GM12801 (cell line): ENCODE measurements around the gene VPS26C.

Source experiments
- TF ChIP-seq, protein P1 (sequence below): IDR thresholded peaks from one replicate; pipeline ENCODE4 v1.5.1; 2011; ENCODE audit warnings: control low read depth; ENCODE audit not compliant: insufficient read length; ENCODE audit errors: extremely low read depth

Gene VPS26C

DNA sequence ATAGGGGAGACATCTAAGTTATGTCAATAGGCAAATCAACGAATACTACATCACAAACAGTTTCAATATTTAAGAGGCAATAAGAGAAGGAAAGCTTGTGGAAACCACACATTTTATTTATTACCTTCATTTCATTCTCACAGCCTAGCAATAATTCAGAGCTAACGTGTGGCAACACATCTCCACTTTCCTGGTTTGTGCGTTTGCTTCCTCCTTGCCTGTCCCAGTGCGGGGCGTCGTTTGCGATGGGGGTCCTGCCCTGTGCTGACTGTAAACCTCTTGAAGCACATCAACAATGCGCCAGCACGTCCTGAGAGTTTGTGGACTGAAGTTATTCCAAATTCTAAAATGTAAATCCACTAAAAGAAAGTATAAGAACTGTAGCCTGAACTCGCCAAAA lies 14.4 kb upstream of the VPS26C start:
- TF ChIP-seq, protein P1, sequence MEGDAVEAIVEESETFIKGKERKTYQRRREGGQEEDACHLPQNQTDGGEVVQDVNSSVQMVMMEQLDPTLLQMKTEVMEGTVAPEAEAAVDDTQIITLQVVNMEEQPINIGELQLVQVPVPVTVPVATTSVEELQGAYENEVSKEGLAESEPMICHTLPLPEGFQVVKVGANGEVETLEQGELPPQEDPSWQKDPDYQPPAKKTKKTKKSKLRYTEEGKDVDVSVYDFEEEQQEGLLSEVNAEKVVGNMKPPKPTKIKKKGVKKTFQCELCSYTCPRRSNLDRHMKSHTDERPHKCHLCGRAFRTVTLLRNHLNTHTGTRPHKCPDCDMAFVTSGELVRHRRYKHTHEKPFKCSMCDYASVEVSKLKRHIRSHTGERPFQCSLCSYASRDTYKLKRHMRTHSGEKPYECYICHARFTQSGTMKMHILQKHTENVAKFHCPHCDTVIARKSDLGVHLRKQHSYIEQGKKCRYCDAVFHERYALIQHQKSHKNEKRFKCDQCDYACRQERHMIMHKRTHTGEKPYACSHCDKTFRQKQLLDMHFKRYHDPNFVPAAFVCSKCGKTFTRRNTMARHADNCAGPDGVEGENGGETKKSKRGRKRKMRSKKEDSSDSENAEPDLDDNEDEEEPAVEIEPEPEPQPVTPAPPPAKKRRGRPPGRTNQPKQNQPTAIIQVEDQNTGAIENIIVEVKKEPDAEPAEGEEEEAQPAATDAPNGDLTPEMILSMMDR, result no peak

DNA sequence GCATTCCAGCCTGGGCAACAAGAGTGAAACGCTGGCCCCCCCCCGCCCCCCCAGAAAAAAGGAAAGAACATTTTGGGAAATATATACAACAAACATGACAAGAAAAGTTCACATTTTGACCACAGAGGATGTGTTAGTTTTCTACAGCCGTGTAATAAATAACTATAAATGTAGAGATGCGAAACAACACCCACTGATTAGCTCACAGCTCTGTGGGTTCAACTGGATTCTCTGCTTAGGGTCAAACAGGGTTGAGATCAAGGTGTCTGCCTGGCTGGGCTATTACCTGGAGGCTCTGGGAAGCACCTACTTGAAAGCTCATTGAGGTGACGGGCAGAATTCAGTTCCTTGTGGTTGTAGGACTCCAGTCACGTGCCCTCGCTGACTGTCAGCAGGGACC lies 11.1 kb upstream of the VPS26C start:
- TF ChIP-seq, protein P1, result no peak

DNA sequence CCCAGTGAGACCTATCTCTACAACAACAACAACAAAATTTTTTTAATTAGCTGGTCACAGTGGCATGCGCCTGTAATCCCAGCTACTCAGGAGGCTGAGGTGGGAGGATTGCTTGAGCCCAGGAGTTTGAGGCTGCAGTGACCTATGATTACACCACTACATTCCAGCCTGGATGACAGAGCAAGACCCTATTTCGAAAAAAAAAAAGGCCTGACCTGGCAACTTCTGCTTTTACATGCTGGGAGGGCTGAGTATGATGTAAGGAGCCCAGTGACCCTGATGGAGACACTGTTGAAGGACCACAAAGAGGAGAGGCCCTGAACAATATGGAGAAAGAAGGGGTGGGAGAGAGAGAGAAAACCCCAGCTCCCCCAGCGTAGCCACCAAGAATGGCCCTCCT lies 9.2 kb upstream of the VPS26C start:
- TF ChIP-seq, protein P1, result no peak

DNA sequence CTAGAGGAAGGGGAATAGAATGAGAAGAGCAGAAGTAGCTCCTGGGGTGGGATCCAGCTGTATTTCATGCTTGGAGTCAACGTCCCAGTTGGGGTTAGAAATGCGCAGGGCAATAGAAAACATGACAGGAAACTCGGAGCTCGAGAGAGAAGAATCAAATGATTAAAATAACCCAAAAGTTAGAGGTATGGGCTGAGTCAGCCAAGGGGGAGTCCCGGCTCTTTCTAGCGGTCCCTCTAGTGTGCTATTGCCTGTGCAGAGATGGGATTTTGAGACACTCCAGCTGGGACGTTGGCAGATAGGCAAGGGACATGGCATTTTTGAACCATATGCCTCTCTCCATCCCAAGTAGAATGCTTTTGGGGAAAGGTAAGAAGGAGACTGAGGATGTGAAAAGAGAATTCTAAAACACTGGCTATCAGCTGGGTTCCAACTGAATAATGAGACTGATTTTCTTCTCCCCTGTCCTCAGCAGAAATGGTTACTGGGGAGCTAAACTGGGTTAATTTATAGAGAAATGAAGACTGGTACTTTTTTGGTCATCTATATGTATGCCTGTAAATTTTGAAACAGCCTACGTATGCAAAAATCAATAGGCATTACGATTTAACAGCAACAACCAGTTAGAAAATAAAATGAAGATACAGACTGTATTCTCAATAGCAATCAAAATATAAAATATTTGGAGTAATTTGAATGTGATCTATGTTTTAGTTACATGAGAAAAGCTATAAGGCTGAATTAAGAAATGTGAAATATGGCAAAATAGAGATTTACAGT lies 7.0 kb upstream of the VPS26C start:
- TF ChIP-seq, protein P1, result no peak

DNA sequence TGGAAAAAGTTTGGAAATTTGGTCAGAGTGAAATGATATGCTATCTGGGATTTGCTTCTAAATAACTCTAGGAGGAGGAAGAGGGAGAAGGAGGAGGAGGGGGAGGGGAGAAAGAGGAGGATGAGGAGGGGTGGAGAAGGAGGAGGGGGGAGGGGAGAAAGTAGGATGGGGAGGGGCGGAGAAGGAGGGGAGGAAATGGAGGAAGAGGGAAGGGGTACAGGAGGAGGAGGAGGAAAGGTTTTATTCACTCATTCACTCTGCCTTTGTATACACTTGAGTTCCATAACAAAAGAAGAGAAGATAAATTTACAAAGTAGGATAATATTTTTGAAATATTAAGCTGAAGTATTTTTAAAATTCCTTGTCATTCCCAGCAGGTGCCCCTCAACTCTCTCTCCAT lies 6.3 kb upstream of the VPS26C start:
- TF ChIP-seq, protein P1, result no peak

GRCh38 chr21:37272897-37273296 lies 5.8 kb upstream of the VPS26C start:
- TF ChIP-seq, protein P1, result no peak

DNA sequence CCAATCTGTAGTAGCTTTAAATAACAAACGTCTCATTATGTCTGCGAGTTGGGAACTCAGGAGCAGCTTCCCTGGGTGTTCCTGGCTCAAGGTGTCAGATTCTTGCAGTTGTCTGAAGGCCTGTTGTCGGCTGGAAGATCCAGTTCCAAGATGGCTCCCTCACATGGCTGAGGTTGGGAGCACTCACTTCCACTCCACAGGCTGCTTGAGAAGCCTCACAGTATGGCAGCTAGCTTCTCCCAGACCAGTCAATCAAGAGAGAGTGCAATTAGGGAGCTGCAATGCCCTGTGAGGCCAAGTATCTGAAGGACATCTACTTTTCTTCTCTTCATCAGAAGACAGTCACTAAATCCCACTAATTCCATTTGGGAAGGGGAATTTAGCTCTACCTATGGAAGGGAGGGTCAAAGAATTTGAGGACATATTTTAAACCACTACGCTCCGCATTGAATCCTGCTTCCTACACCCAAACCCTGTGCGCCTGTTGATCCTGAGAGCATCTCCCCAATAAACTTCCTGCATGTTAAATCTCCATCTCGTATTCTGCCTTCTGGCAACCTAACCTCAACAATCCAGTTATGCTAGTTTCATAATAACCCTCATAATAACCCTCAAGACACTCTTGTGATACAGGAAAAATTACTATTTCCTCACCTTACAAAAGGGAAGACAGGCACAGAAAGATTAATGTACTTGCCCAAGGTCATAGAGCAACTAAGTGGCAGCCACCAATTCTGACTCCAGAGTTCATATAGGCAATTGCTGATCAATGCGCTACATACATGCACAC lies 3.6 kb upstream of the VPS26C start:
- TF ChIP-seq, protein P1, result no peak
